ENCODE measurements around the gene HAUS8. TPM values are rescaled to one million over a fixed set of nuclear protein-coding genes. Genes with fewer than 3 reads are reported as not detected.

Gene HAUS8
- total RNA-seq, 2 experiments from 2014 or later, result 47.3 to 74.1 TPM

DNA sequence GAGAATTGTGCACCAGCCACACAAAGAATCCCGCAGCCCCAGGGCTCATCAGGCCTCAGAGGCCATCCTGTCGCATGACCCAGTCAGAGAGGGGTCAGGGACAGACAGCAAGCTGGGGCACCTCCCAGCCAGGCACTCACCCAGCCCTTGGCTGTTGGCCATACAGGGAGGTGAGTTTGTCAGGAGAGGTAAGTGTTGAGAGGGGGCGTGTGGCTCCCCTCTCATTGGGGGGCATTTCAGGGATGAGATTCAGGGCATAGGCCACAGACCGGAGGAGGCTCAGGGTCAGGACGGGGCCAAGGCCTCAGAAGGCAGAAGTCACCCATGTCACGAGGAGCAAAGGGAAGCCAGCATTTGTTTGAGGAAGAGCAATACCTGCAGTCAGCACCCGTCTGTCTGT is 37.4 kb upstream of the HAUS8 start:
- H3K4me2 ChIP-seq (ENCODE audit: low read length), result no peak overlapping the region
- no TSS peak for BruUV-seq (replicated peaks)
- H3K36me3 ChIP-seq (ENCODE audit: insufficient read depth, low read length), result peaks cover 60% of the 10 kb centered on the region
- intact Hi-C loops (cut with micrococcal nuclease; ENCODE audit: unreplicated experiment), result no loop called here
- H3K79me2 ChIP-seq (ENCODE audit: insufficient read depth, low read depth, low read length), result peaks cover 31% of the 10 kb centered on the region; the same call in 1 of the 2 replicates
- H3K4me3 ChIP-seq (ENCODE audit: low read depth, low read length, poor library complexity, severe bottlenecking), result no peak overlapping the region
- H3K27ac ChIP-seq (ENCODE audit: low read depth, low read length, poor library complexity, severe bottlenecking), result no peak overlapping the region
- TF ChIP-seq, protein P1, sequence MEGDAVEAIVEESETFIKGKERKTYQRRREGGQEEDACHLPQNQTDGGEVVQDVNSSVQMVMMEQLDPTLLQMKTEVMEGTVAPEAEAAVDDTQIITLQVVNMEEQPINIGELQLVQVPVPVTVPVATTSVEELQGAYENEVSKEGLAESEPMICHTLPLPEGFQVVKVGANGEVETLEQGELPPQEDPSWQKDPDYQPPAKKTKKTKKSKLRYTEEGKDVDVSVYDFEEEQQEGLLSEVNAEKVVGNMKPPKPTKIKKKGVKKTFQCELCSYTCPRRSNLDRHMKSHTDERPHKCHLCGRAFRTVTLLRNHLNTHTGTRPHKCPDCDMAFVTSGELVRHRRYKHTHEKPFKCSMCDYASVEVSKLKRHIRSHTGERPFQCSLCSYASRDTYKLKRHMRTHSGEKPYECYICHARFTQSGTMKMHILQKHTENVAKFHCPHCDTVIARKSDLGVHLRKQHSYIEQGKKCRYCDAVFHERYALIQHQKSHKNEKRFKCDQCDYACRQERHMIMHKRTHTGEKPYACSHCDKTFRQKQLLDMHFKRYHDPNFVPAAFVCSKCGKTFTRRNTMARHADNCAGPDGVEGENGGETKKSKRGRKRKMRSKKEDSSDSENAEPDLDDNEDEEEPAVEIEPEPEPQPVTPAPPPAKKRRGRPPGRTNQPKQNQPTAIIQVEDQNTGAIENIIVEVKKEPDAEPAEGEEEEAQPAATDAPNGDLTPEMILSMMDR (conservative IDR thresholded peaks at IDR 0.05; ENCODE audit: low read length), result no peak
- no peak for TF ChIP-seq EZH2phosphoT487 (IDR thresholded peaks at IDR 0.05; ENCODE audit: borderline replicate concordance, low read depth, low read length)
- POLR2A ChIA-PET, result no interaction called here
- H3K9me2 ChIP-seq (ENCODE audit: insufficient read depth, low read length), result no peaks in the 10 kb centered on the region
- H3K9me3 ChIP-seq (ENCODE audit: low read length), result no peaks in the 10 kb centered on the region
- H2AFZ ChIP-seq (ENCODE audit: low read length), result no peak overlapping the region
- CTCF ChIA-PET (ENCODE audit: unreplicated experiment), result no interaction called here
- DNase-seq (ENCODE audit: low spot score), result no peak
- H3K4me1 ChIP-seq (ENCODE audit: insufficient read depth, low read length, poor library complexity, severe bottlenecking), result peaks cover 14% of the 10 kb centered on the region
- H4K20me1 ChIP-seq (ENCODE audit: insufficient read depth, low read length), result no peaks in the 10 kb centered on the region

DNA sequence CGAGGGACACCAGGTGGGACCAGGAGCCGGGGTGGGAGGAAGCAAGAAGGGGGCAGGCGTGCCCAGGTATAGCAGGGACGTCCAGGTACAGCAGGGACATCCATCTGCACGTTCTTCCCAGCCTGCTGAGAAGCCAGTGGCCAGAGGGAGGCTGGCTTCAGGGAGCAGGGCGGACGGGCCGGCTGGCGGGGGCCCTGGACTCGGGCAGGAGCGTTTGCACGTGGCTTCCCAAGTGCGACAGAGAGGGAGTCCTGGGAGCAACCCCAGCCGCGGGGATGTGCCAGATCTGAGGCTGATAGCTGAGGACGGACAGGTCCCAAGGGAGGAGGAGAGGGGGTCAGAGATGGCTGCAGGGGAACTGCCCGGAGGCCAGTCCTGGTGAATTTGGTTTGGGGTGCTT is 37.0 kb upstream of the HAUS8 start:
- no peaks in the 10 kb centered on the region for H3K9me2 ChIP-seq (ENCODE audit: insufficient read depth, low read length)
- H4K20me1 ChIP-seq (ENCODE audit: insufficient read depth, low read length), result no peaks in the 10 kb centered on the region
- no peak for DNase-seq (ENCODE audit: low spot score)
- H3K4me3 ChIP-seq (ENCODE audit: low read depth, low read length, poor library complexity, severe bottlenecking), result no peak overlapping the region
- H3K9me3 ChIP-seq (ENCODE audit: low read length), result no peaks in the 10 kb centered on the region
- H3K27ac ChIP-seq (ENCODE audit: low read depth, low read length, poor library complexity, severe bottlenecking), result no peak overlapping the region
- BruUV-seq (replicated peaks), result no TSS peak
- no peak for TF ChIP-seq EZH2phosphoT487 (IDR thresholded peaks at IDR 0.05; ENCODE audit: borderline replicate concordance, low read depth, low read length)
- TF ChIP-seq, protein P1 (conservative IDR thresholded peaks at IDR 0.05; ENCODE audit: low read length), result no peak
- H3K4me2 ChIP-seq (ENCODE audit: low read length), result no peak overlapping the region
- intact Hi-C loops (cut with micrococcal nuclease; ENCODE audit: unreplicated experiment), result no loop called here
- ChIA-PET CTCF (ENCODE audit: unreplicated experiment) (no interaction called here), POLR2A (no interaction called here)
- no peak overlapping the region for H2AFZ ChIP-seq (ENCODE audit: low read length)
- peaks cover 61% of the 10 kb centered on the region for H3K36me3 ChIP-seq (ENCODE audit: insufficient read depth, low read length)
- H3K79me2 ChIP-seq (ENCODE audit: insufficient read depth, low read depth, low read length), result peaks cover 32% of the 10 kb centered on the region; the same call in 1 of the 2 replicates
- peaks cover 14% of the 10 kb centered on the region for H3K4me1 ChIP-seq (ENCODE audit: insufficient read depth, low read length, poor library complexity, severe bottlenecking)

DNA sequence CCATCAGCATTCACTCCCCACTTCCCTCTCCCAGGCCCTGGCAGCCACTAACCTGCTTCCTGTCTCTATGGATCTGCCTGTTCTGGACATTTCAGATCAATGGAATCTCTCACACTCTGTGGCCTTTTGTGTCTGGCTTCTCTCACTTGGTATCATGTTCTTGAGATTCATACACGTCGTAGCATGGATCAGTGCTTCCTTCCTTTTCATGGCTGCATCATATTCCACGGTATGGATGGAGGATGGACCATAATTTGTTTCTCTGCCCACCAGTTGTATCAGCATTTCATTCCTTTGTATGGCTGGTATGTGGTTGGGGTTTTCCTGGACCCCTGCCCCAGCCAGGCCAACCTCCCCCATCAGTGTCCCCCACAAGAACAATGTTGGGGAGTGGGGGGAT is 36.5 kb upstream of the HAUS8 start:
- no peak overlapping the region for H3K27ac ChIP-seq (ENCODE audit: low read depth, low read length, poor library complexity, severe bottlenecking)
- ChIA-PET POLR2A (no interaction called here), CTCF (ENCODE audit: unreplicated experiment) (no interaction called here)
- H3K79me2 ChIP-seq (ENCODE audit: insufficient read depth, low read depth, low read length), result peaks cover 30% of the 10 kb centered on the region; the same call in 1 of the 2 replicates
- H4K20me1 ChIP-seq (ENCODE audit: insufficient read depth, low read length), result no peaks in the 10 kb centered on the region
- intact Hi-C loops (cut with micrococcal nuclease; ENCODE audit: unreplicated experiment), result no loop called here
- no peak overlapping the region for H3K4me3 ChIP-seq (ENCODE audit: low read depth, low read length, poor library complexity, severe bottlenecking)
- no peaks in the 10 kb centered on the region for H3K9me3 ChIP-seq (ENCODE audit: low read length)
- H3K4me1 ChIP-seq (ENCODE audit: insufficient read depth, low read length, poor library complexity, severe bottlenecking), result peaks cover 19% of the 10 kb centered on the region
- no peak for DNase-seq (ENCODE audit: low spot score)
- TF ChIP-seq, protein P1 (conservative IDR thresholded peaks at IDR 0.05; ENCODE audit: low read length), result no peak
- no peak for TF ChIP-seq EZH2phosphoT487 (IDR thresholded peaks at IDR 0.05; ENCODE audit: borderline replicate concordance, low read depth, low read length)
- H3K4me2 ChIP-seq (ENCODE audit: low read length), result no peak overlapping the region
- BruUV-seq (replicated peaks), result no TSS peak
- H3K36me3 ChIP-seq (ENCODE audit: insufficient read depth, low read length), result peaks cover 64% of the 10 kb centered on the region
- H2AFZ ChIP-seq (ENCODE audit: low read length), result no peak overlapping the region
- H3K9me2 ChIP-seq (ENCODE audit: insufficient read depth, low read length), result no peaks in the 10 kb centered on the region
